Ovary (tissue), 3 donors: ENCODE data around the gene UAP1L1.

ENCODE experiments used
- EP300 ChIP-seq: sonication (generic); formaldehyde crosslinking; IDR thresholded peaks from one replicate; pipeline ENCODE4 v1.6.1; 2017; ENCODE audit warnings: antibody characterized with exemption
- POLR2A ChIP-seq: fragments of 450-650 bp; IDR thresholded peaks from one replicate; pipeline ENCODE4 v1.6.1; 2017; ENCODE audit warnings: antibody characterized with exemption, mild to moderate bottlenecking, moderate library complexity
- TF ChIP-seq, protein P1 (sequence below), 3 donors: fragments of 450-650 bp in 2 of 3; fragments of 200-600 bp in 1 of 3; IDR thresholded peaks; one replicate each; pipeline versions ENCODE4 v1.5.1 to v1.8.0; 2016 to 2022; ENCODE audit warnings: antibody characterized with exemption in 3 of 3, mild to moderate bottlenecking in 1 of 3
- donor health status: DM: no; HTN: no; CAD: no.

DNA sequence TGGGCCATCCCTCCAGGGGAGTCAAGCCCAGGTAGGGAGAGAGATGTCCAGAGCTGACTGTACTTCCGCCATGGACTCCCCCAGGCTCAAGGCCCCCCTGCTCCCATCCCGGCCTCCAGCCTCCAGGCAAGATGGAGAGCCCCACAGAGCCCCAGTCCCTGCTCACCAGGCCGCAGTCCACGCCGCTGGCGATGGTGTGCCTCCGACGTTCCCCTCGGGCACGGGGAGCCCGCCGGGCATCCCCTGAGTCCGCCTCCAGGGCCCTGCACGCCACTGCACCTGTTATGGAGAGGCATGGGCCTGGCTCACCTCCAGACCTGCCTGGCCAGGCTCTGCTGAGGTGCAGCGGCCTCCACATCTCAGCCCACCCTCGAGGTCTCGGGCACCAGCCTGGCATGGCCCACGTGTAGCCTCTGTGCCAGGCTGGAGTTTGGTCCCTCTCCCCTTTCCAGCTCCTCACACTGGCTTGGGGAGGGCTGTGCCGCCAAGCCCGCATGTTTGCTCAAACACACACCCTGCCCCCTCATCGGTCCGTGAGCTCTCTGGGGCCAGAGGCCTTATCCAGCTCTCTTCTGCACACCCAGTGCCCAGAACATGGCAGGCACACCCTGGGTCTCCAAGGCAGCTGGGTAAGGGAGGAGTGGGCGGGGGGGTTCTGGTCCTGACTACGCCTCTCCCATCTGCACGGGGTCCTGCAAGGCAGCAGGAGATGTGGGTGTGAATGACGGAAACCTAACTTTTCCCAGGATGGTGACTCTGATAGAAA, 11.0 kb upstream of the UAP1L1 start:
- TF ChIP-seq, protein P1, sequence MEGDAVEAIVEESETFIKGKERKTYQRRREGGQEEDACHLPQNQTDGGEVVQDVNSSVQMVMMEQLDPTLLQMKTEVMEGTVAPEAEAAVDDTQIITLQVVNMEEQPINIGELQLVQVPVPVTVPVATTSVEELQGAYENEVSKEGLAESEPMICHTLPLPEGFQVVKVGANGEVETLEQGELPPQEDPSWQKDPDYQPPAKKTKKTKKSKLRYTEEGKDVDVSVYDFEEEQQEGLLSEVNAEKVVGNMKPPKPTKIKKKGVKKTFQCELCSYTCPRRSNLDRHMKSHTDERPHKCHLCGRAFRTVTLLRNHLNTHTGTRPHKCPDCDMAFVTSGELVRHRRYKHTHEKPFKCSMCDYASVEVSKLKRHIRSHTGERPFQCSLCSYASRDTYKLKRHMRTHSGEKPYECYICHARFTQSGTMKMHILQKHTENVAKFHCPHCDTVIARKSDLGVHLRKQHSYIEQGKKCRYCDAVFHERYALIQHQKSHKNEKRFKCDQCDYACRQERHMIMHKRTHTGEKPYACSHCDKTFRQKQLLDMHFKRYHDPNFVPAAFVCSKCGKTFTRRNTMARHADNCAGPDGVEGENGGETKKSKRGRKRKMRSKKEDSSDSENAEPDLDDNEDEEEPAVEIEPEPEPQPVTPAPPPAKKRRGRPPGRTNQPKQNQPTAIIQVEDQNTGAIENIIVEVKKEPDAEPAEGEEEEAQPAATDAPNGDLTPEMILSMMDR (IDR thresholded peaks at IDR 0.05), result no peak
- TF ChIP-seq POLR2A (no peak), EP300 (no peak)
